ENCODE data around the gene APOBR.
"Not testable (repeated sequence)": the region's sequence is repeated elsewhere in the genome, so short reads cannot be mapped to it uniquely, and the experiment has no call there.

DNA sequence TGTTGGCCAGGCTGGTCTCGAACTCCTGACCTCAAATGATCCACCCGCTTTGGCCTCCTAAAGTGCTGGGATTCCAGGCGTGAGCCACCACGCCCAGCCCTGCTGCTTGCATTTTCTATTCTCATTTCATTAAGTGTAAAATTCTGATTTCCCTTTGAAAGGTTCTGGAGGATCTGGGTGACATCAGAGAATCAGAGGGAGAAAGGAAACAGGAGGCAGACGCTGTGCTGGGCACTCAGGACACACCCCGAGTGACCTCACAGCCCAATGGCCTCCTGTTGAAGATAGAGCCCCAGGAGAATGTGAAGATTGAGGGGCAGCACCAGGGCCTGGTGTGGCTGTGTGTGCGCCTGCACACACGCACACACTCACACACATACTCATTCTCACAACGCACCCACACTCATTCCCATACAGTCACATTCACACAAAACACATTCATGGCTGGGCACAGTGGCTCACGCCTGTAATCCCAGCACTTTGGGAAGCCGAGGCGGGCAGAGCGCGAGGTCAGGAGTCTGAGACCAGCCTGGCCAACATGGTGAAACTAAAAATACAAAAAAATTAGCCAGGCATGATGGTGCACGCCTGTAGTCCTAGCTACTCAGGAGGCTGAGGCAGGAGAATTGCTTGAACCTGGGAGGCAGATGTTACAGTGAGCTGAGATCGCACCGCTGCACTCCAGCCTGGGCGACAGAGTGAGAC, 6.2 kb downstream of the APOBR start:
- TF ChIP-seq, protein P1, sequence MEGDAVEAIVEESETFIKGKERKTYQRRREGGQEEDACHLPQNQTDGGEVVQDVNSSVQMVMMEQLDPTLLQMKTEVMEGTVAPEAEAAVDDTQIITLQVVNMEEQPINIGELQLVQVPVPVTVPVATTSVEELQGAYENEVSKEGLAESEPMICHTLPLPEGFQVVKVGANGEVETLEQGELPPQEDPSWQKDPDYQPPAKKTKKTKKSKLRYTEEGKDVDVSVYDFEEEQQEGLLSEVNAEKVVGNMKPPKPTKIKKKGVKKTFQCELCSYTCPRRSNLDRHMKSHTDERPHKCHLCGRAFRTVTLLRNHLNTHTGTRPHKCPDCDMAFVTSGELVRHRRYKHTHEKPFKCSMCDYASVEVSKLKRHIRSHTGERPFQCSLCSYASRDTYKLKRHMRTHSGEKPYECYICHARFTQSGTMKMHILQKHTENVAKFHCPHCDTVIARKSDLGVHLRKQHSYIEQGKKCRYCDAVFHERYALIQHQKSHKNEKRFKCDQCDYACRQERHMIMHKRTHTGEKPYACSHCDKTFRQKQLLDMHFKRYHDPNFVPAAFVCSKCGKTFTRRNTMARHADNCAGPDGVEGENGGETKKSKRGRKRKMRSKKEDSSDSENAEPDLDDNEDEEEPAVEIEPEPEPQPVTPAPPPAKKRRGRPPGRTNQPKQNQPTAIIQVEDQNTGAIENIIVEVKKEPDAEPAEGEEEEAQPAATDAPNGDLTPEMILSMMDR (IDR thresholded peaks at IDR 0.05 in 2 of 3, conservative IDR thresholded peaks at IDR 0.05 in 1 of 3; ENCODE audit: control insufficient read depth in 2 of 3, extremely low read depth in 1 of 3, insufficient read depth in 1 of 3, low read depth in 3 of 3, low read length in 3 of 3): not testable (repeated sequence)
- not testable (repeated sequence) for TF ChIP-seq POLR2A (IDR thresholded peaks at IDR 0.05; ENCODE audit: low read depth, low read length); RAD21 (IDR thresholded peaks at IDR 0.05; ENCODE audit: insufficient read depth, low read depth, low read length); HCFC1 (IDR thresholded peaks at IDR 0.05; ENCODE audit: low read length); NFYB (IDR thresholded peaks at IDR 0.05; ENCODE audit: insufficient read depth, low read depth, low read length)

Data from GM12878 (cell line).